ENCODE results near the gene KCNIP3.

KCNIP3 gene

DNA sequence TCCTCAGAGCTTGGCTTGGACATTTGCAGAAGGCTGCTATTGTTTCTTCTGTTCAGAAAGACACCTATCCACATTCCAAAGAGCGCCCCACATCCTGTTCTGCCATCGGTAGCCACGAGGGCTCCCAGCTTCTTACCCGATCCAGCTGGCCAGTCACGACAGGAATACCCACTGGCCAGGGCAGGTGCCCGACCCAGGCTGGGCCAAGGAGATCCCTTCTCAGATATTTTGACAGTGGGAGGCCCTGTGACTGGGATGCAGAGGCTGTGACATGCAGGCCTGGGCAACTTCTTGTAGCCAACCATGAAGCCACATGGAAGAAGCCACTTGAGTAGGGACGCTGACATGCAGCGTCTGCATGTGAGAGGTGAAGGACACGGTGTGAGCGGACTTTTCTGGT is 34.5 kb downstream of the KCNIP3 start:
- H3K4me1 ChIP-seq (ENCODE audit: insufficient read depth, low read length): no peaks in the 10 kb centered on the region
- no peak overlapping the region for H2AFZ ChIP-seq (ENCODE audit: low read depth, low read length)
- H3K4me2 ChIP-seq (ENCODE audit: insufficient read depth, low read length): no peak overlapping the region
- DNase-seq: no peak
- H4K20me1 ChIP-seq (ENCODE audit: insufficient read depth, low read length): no peaks in the 10 kb centered on the region
- H3K79me2 ChIP-seq (ENCODE audit: insufficient read depth, low read length): no peaks in the 10 kb centered on the region
- no peak for ATAC-seq (ENCODE audit: insufficient read depth, low read depth)
- no peak overlapping the region for H3K4me3 ChIP-seq (ENCODE audit: low read depth in 1 of 2, low read length in 2 of 2)
- TF ChIP-seq, protein P1, sequence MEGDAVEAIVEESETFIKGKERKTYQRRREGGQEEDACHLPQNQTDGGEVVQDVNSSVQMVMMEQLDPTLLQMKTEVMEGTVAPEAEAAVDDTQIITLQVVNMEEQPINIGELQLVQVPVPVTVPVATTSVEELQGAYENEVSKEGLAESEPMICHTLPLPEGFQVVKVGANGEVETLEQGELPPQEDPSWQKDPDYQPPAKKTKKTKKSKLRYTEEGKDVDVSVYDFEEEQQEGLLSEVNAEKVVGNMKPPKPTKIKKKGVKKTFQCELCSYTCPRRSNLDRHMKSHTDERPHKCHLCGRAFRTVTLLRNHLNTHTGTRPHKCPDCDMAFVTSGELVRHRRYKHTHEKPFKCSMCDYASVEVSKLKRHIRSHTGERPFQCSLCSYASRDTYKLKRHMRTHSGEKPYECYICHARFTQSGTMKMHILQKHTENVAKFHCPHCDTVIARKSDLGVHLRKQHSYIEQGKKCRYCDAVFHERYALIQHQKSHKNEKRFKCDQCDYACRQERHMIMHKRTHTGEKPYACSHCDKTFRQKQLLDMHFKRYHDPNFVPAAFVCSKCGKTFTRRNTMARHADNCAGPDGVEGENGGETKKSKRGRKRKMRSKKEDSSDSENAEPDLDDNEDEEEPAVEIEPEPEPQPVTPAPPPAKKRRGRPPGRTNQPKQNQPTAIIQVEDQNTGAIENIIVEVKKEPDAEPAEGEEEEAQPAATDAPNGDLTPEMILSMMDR (IDR thresholded peaks at IDR 0.05; ENCODE audit: borderline replicate concordance, extremely low read depth, low read length, poor library complexity, severe bottlenecking): no peak
- no peak for TF ChIP-seq EZH2 (IDR thresholded peaks at IDR 0.05; ENCODE audit: borderline replicate concordance, low read depth, low read length, severe bottlenecking)
- no peak overlapping the region for H3K9ac ChIP-seq (ENCODE audit: low read depth, low read length)
- H3K36me3 ChIP-seq (ENCODE audit: insufficient read depth, low read length): no peaks in the 10 kb centered on the region
- H3K9me3 ChIP-seq (ENCODE audit: insufficient read depth, low read length, severe bottlenecking): no peaks in the 10 kb centered on the region
- H3K27ac ChIP-seq (ENCODE audit: low read length): no peak overlapping the region
- no peaks in the 10 kb centered on the region for H3K27me3 ChIP-seq (ENCODE audit: insufficient read depth, low read length, poor library complexity)

DNA sequence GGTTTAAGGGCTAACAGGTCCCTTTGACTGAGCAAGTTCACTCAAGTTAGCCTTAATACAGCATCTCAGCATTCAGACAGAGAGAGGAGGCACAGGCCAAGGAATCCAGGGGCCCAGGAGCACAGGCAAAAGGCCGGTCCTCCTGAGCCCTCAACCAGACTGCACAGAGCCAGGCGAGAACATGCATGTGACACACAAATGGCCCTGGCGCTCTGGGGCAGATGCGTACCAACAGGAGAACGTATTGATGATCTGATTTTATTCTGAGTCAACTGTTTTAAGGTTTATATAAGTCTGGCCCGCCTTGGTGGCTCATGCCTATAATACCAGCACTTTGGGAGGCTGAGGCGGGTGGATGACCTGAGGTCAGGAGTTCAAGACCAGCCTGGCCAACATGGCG is 34.9 kb downstream of the KCNIP3 start:
- H3K9me3 ChIP-seq (ENCODE audit: insufficient read depth, low read length, severe bottlenecking): no peaks in the 10 kb centered on the region
- no peaks in the 10 kb centered on the region for H3K27me3 ChIP-seq (ENCODE audit: insufficient read depth, low read length, poor library complexity)
- no peak overlapping the region for H3K9ac ChIP-seq (ENCODE audit: low read depth, low read length)
- no peaks in the 10 kb centered on the region for H3K4me1 ChIP-seq (ENCODE audit: insufficient read depth, low read length)
- no peak overlapping the region for H3K4me2 ChIP-seq (ENCODE audit: insufficient read depth, low read length)
- DNase-seq (no peak), ATAC-seq (ENCODE audit: insufficient read depth, low read depth) (no peak)
- H3K4me3 ChIP-seq (ENCODE audit: low read depth in 1 of 2, low read length in 2 of 2): no peak overlapping the region
- H3K36me3 ChIP-seq (ENCODE audit: insufficient read depth, low read length): no peaks in the 10 kb centered on the region
- no peaks in the 10 kb centered on the region for H3K79me2 ChIP-seq (ENCODE audit: insufficient read depth, low read length)
- TF ChIP-seq EZH2 (IDR thresholded peaks at IDR 0.05; ENCODE audit: borderline replicate concordance, low read depth, low read length, severe bottlenecking): no peak
- TF ChIP-seq, protein P1 (IDR thresholded peaks at IDR 0.05; ENCODE audit: borderline replicate concordance, extremely low read depth, low read length, poor library complexity, severe bottlenecking): no peak
- H4K20me1 ChIP-seq (ENCODE audit: insufficient read depth, low read length): no peaks in the 10 kb centered on the region
- H3K27ac ChIP-seq (ENCODE audit: low read length): no peak overlapping the region
- no peak overlapping the region for H2AFZ ChIP-seq (ENCODE audit: low read depth, low read length)

DNA sequence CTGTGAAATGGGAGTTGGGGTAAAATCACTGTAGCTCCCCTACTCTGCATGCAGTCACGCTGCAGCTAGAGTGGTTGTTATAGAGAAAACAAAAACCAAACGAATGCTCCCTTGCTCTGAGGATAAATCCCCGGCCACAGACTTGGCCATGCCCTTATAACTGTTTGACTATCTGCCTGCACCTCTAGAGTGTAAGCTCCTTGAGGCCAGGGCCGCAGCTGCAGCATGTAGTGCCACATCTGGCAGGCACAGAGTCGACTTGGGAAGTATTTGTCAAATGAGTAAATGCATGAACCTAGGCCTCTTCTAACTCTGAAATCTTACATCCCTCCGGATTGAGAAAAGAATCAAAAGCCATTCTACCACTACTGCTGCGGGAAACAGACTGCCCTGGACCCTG is 35.9 kb downstream of the KCNIP3 start:
- no peak for TF ChIP-seq EZH2 (IDR thresholded peaks at IDR 0.05; ENCODE audit: borderline replicate concordance, low read depth, low read length, severe bottlenecking)
- TF ChIP-seq, protein P1 (IDR thresholded peaks at IDR 0.05; ENCODE audit: borderline replicate concordance, extremely low read depth, low read length, poor library complexity, severe bottlenecking): no peak
- no peaks in the 10 kb centered on the region for H3K4me1 ChIP-seq (ENCODE audit: insufficient read depth, low read length)
- DNase-seq (no peak), ATAC-seq (ENCODE audit: insufficient read depth, low read depth) (no peak)
- H3K4me3 ChIP-seq (ENCODE audit: low read depth in 1 of 2, low read length in 2 of 2): no peak overlapping the region
- no peaks in the 10 kb centered on the region for H4K20me1 ChIP-seq (ENCODE audit: insufficient read depth, low read length)
- H3K27ac ChIP-seq (ENCODE audit: low read length): no peak overlapping the region
- no peak overlapping the region for H3K9ac ChIP-seq (ENCODE audit: low read depth, low read length)
- no peaks in the 10 kb centered on the region for H3K36me3 ChIP-seq (ENCODE audit: insufficient read depth, low read length)
- peaks cover 4% of the 10 kb centered on the region for H3K27me3 ChIP-seq (ENCODE audit: insufficient read depth, low read length, poor library complexity)
- no peak overlapping the region for H3K4me2 ChIP-seq (ENCODE audit: insufficient read depth, low read length)
- no peak overlapping the region for H2AFZ ChIP-seq (ENCODE audit: low read depth, low read length)
- H3K9me3 ChIP-seq (ENCODE audit: insufficient read depth, low read length, severe bottlenecking): no peaks in the 10 kb centered on the region
- H3K79me2 ChIP-seq (ENCODE audit: insufficient read depth, low read length): no peaks in the 10 kb centered on the region

DNA sequence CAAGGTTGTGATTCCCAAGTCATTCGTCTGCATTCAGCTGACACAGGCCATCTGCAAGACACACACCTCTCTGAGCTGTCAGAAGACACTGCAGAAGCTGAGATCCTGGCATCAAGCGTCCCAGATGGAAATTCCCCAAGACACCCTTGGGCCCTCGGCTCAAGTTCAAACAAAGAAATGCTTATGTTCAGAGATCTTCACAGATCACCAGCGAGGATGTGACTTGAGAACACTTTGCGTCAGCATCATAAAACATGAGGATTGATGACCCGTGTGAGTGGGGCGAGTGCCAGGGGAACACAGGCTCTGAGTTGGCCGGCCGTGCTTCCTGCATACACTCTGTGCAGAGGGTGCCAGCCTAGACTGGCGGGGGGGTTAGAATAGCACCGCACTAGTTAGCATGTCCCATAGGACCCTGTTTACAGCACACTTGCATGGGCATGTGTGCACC is 36.8 kb downstream of the KCNIP3 start:
- peaks cover 4% of the 10 kb centered on the region for H3K27me3 ChIP-seq (ENCODE audit: insufficient read depth, low read length, poor library complexity)
- TF ChIP-seq EZH2 (IDR thresholded peaks at IDR 0.05; ENCODE audit: borderline replicate concordance, low read depth, low read length, severe bottlenecking): no peak
- TF ChIP-seq, protein P1 (IDR thresholded peaks at IDR 0.05; ENCODE audit: borderline replicate concordance, extremely low read depth, low read length, poor library complexity, severe bottlenecking): no peak
- H4K20me1 ChIP-seq (ENCODE audit: insufficient read depth, low read length): no peaks in the 10 kb centered on the region
- no peak overlapping the region for H3K27ac ChIP-seq (ENCODE audit: low read length)
- H3K9me3 ChIP-seq (ENCODE audit: insufficient read depth, low read length, severe bottlenecking): no peaks in the 10 kb centered on the region
- no peaks in the 10 kb centered on the region for H3K36me3 ChIP-seq (ENCODE audit: insufficient read depth, low read length)
- DNase-seq: no peak
- no peak overlapping the region for H2AFZ ChIP-seq (ENCODE audit: low read depth, low read length)
- no peak overlapping the region for H3K4me3 ChIP-seq (ENCODE audit: low read depth in 1 of 2, low read length in 2 of 2)
- H3K4me2 ChIP-seq (ENCODE audit: insufficient read depth, low read length): no peak overlapping the region
- H3K79me2 ChIP-seq (ENCODE audit: insufficient read depth, low read length): no peaks in the 10 kb centered on the region
- no peaks in the 10 kb centered on the region for H3K4me1 ChIP-seq (ENCODE audit: insufficient read depth, low read length)
- no peak for ATAC-seq (ENCODE audit: insufficient read depth, low read depth)
- H3K9ac ChIP-seq (ENCODE audit: low read depth, low read length): no peak overlapping the region
